ENCODE data around the gene SSTR4.

- TF ChIP-seq, protein P1, sequence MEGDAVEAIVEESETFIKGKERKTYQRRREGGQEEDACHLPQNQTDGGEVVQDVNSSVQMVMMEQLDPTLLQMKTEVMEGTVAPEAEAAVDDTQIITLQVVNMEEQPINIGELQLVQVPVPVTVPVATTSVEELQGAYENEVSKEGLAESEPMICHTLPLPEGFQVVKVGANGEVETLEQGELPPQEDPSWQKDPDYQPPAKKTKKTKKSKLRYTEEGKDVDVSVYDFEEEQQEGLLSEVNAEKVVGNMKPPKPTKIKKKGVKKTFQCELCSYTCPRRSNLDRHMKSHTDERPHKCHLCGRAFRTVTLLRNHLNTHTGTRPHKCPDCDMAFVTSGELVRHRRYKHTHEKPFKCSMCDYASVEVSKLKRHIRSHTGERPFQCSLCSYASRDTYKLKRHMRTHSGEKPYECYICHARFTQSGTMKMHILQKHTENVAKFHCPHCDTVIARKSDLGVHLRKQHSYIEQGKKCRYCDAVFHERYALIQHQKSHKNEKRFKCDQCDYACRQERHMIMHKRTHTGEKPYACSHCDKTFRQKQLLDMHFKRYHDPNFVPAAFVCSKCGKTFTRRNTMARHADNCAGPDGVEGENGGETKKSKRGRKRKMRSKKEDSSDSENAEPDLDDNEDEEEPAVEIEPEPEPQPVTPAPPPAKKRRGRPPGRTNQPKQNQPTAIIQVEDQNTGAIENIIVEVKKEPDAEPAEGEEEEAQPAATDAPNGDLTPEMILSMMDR (IDR thresholded peaks at IDR 0.05; ENCODE audit: low read depth, low read length, missing input control): no peak
- TF ChIP-seq YY1 (IDR thresholded peaks at IDR 0.05): no peak
- no peak for TF ChIP-seq HNF4G (IDR thresholded peaks at IDR 0.05)
- no peak for TF ChIP-seq MAX (IDR thresholded peaks at IDR 0.05)
- no peak for TF ChIP-seq GABPA (IDR thresholded peaks at IDR 0.05 in 1 of 2, conservative IDR thresholded peaks at IDR 0.05 in 1 of 2)
- TF ChIP-seq TAF1 (conservative IDR thresholded peaks at IDR 0.05): no peak
- TF ChIP-seq ATF3 (IDR thresholded peaks at IDR 0.05): no peak
- no peak for TF ChIP-seq SP1 (IDR thresholded peaks at IDR 0.05)
- no peak for TF ChIP-seq JUND (IDR thresholded peaks at IDR 0.05)
- no peak for TF ChIP-seq REST (IDR thresholded peaks at IDR 0.05)
- TF ChIP-seq FOXA1 (IDR thresholded peaks at IDR 0.05): no peak
Observed at GRCh38 chr20:22999756-23000155, 35.4 kb upstream of the SSTR4 start.

Measured in liver (tissue), 3 donors.